Ishikawa (cell line): ENCODE measurements around the gene AGPAT3.

Source experiments
- CEBPB ChIP-seq: IDR thresholded peaks from 2 replicates; pipeline ENCODE4 v1.6.1; 2012
- CREB1 ChIP-seq: IDR thresholded peaks from 2 replicates; pipeline ENCODE4 v1.6.1; 2012; ENCODE audit warnings: low read depth
- EGR1 ChIP-seq: IDR thresholded peaks from 2 replicates; pipeline ENCODE4 v1.6.1; 2012
- EP300 ChIP-seq: IDR thresholded peaks from 2 replicates; pipeline ENCODE4 v1.6.1; 2012; ENCODE audit warnings: borderline replicate concordance
- FOXM1 ChIP-seq: IDR thresholded peaks from 2 replicates; pipeline ENCODE4 v1.6.1; 2012; ENCODE audit warnings: low read depth, borderline replicate concordance
- NFIC ChIP-seq: IDR thresholded peaks from 2 replicates; pipeline ENCODE4 v1.6.1; 2012
- RAD21 ChIP-seq: IDR thresholded peaks from 2 replicates; pipeline ENCODE4 v1.6.1; 2012; ENCODE audit warnings: low read depth
- TAF1 ChIP-seq: IDR thresholded peaks from 2 replicates; pipeline ENCODE4 v1.6.1; 2012; ENCODE audit warnings: low read depth, mild to moderate bottlenecking
- TCF12 ChIP-seq: IDR thresholded peaks from 2 replicates; pipeline ENCODE4 v1.6.1; 2012; ENCODE audit warnings: low read depth
- TEAD4 ChIP-seq: IDR thresholded peaks from 2 replicates; pipeline ENCODE4 v1.6.1; 2012
- YY1 ChIP-seq: IDR thresholded peaks from 2 replicates; pipeline ENCODE4 v1.6.1; 2012; ENCODE audit warnings: low read depth
- ZBTB7A ChIP-seq: IDR thresholded peaks from 2 replicates; pipeline ENCODE4 v1.6.1; 2012; ENCODE audit warnings: low read depth
- TF ChIP-seq, protein P1 (sequence below): IDR thresholded peaks from 2 replicates; pipeline ENCODE4 v1.6.1; 2012; ENCODE audit warnings: low read depth, mild to moderate bottlenecking
- TF ChIP-seq, protein P2 (sequence below): IDR thresholded peaks from 2 replicates; pipeline ENCODE4 v1.6.1; 2012
- TF ChIP-seq, protein P3 (sequence below): IDR thresholded peaks from 2 replicates; pipeline ENCODE4 v1.6.1; 2012

Gene AGPAT3

DNA sequence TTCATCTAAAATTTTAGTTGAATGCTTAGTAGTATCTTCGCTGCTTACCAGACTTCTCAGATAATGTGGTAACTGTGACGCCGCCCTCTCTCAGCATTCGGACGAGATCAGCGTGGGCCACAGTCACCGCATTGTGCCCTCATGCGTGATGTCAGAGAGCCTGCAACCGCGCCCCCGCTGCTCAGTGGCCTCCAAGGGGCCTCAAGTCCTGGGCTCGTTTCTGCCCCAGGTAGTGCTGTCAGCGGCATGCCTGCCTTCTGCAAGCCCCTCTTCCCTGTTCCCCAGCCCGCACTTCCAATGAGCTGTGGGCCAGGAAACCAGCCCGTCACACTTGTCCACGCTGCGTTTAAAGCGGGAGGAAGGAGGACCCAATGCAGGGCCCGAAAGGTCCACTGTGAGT lies 85.5 kb downstream of the AGPAT3 start:
- no peak for TF ChIP-seq CREB1
- TF ChIP-seq NFIC = no peak
- no peak for TF ChIP-seq TAF1
- no peak for TF ChIP-seq EP300
- no peak for TF ChIP-seq TCF12
- TF ChIP-seq FOXM1 = no peak
- no peak for TF ChIP-seq RAD21
- no peak for TF ChIP-seq TEAD4
- no peak for TF ChIP-seq YY1
- TF ChIP-seq, protein P1, sequence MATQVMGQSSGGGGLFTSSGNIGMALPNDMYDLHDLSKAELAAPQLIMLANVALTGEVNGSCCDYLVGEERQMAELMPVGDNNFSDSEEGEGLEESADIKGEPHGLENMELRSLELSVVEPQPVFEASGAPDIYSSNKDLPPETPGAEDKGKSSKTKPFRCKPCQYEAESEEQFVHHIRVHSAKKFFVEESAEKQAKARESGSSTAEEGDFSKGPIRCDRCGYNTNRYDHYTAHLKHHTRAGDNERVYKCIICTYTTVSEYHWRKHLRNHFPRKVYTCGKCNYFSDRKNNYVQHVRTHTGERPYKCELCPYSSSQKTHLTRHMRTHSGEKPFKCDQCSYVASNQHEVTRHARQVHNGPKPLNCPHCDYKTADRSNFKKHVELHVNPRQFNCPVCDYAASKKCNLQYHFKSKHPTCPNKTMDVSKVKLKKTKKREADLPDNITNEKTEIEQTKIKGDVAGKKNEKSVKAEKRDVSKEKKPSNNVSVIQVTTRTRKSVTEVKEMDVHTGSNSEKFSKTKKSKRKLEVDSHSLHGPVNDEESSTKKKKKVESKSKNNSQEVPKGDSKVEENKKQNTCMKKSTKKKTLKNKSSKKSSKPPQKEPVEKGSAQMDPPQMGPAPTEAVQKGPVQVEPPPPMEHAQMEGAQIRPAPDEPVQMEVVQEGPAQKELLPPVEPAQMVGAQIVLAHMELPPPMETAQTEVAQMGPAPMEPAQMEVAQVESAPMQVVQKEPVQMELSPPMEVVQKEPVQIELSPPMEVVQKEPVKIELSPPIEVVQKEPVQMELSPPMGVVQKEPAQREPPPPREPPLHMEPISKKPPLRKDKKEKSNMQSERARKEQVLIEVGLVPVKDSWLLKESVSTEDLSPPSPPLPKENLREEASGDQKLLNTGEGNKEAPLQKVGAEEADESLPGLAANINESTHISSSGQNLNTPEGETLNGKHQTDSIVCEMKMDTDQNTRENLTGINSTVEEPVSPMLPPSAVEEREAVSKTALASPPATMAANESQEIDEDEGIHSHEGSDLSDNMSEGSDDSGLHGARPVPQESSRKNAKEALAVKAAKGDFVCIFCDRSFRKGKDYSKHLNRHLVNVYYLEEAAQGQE = no peak
- no peak for TF ChIP-seq EGR1
- TF ChIP-seq, protein P2, sequence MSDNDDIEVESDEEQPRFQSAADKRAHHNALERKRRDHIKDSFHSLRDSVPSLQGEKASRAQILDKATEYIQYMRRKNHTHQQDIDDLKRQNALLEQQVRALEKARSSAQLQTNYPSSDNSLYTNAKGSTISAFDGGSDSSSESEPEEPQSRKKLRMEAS = no peak
- TF ChIP-seq, protein P3, sequence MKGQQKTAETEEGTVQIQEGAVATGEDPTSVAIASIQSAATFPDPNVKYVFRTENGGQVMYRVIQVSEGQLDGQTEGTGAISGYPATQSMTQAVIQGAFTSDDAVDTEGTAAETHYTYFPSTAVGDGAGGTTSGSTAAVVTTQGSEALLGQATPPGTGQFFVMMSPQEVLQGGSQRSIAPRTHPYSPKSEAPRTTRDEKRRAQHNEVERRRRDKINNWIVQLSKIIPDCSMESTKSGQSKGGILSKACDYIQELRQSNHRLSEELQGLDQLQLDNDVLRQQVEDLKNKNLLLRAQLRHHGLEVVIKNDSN = no peak
- no peak for TF ChIP-seq CEBPB
- TF ChIP-seq ZBTB7A = no peak

DNA sequence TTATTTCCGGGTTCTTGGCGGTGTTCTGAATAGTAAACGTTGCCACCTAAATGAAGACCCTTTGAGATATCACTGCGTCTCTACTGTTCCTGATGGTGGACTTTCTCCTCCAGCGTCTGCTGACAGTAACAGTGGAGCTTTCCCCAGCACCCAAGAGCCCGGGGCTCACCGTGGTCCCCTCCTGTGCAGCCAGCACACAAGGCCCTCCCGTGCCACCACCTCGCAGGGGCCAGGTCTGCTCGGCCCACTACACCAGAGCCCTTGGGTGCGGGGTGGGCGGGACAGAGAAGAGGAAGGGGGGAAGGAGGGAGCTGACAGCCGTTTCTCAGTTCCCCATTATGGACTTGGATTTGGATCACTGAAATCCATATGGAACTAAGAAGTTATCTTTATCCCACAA lies 85.9 kb downstream of the AGPAT3 start:
- no peak for TF ChIP-seq FOXM1

DNA sequence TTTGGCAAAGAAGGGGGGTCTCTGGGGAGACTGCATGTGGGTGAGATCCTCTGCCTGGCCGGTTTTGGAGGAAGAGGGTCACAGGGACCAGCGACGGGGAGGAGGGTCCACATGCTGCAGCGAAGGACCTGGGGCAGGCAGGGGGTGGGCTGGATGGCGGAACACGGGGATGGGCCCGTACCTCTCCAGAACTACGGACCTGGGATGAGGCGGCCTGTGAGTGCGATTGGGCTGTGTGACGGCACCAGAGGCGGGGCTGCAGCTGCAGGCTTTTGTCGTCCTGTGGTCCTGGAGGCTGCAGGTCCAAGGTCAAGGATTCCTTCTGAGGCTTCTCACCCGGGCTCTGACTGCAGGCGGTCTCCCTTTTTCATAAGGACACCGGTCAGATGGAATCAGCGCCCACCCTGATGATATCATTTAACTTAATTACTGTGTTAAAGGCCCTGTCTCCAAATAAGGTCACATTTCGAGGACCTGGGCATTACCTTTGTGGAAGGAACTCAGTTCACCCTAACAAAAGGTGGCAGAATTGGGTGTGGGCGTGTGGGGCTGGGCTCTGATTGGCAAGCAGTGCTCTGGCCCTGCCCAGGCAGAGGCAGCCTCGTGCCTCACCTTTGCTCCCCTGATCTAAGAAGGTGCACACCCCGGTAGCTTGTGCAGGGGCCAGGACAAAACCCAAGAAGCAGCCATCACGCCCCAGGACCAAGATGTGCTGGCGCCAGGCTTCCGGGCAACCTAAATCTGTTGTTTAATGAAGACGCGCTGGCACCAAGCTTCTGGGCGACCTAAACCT lies 87.1 kb downstream of the AGPAT3 start:
- TF ChIP-seq TAF1 (no peak), CREB1 (no peak), EGR1 (peak; percentile 32; the same call in 1 of the 2 replicates), TEAD4 (no peak), EP300 (no peak)

DNA sequence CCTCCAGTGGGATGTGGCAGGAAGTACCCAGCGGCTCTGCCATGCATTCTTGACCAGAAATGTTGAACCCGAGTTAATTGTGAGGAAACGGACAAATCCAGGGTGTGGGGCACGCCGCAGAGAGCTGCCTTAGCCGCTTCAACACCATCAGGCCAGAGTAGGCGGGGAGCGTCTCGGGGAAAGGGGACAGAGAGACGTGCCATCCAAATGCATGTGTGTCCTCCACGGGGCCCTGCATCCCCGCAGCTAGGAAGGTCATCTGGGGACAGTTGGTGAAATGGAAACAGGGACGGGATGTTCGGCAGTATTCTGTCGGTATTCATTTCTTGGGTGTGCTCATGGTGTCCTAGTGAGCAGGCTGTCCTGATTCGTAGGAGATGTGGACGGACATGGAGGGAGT lies 88.0 kb downstream of the AGPAT3 start:
- TF ChIP-seq, protein P3 = no peak
- TF ChIP-seq CREB1 (no peak), YY1 (no peak), TCF12 (no peak), EP300 (no peak), EGR1 (no peak), TEAD4 (no peak), FOXM1 (no peak), ZBTB7A (no peak), RAD21 (no peak), TAF1 (no peak), NFIC (no peak), CEBPB (no peak)
- TF ChIP-seq, protein P1 = no peak
- TF ChIP-seq, protein P2 = no peak

DNA sequence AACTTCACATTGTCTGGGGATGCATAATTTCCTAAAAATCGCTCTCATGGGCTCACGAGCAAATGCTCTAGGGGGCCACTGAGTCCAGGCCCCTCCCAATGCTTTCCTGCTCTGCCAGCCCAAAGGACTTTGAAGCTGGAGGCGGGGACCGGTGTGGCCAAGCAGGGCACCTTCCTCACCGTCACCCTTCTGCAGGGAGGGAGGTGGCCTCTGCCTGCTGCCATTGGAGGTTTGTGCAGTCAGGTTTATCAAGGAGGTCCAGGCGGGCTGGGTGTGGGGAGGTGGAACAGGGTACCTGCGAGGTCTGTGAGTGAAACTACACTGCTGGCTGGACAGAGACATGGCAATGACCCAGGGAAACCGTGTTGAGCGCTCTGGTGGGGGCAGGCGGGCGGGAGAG lies 89.0 kb downstream of the AGPAT3 start:
- TF ChIP-seq EGR1 (no peak), TAF1 (no peak), NFIC (no peak), EP300 (no peak), RAD21 (no peak), YY1 (no peak), FOXM1 (no peak), ZBTB7A (no peak), TEAD4 (no peak), CREB1 (no peak), TCF12 (no peak), CEBPB (no peak)
- TF ChIP-seq, protein P2 = no peak
- TF ChIP-seq, protein P3 = no peak
- TF ChIP-seq, protein P1 = no peak
